Dedifferentiated amniotic fluid mesenchymal stem cell (primary cell): ENCODE data around the gene CEP126.
A peak's percentile ranks its signal among the peaks of the same experiment; 100 is the strongest.

Source experiments
- DNase-seq: peaks from one replicate; pipeline ENCODE4 v3.0.0-alpha.2; 2016; ENCODE audit errors: extremely low spot score

The CEP126 gene

DNA sequence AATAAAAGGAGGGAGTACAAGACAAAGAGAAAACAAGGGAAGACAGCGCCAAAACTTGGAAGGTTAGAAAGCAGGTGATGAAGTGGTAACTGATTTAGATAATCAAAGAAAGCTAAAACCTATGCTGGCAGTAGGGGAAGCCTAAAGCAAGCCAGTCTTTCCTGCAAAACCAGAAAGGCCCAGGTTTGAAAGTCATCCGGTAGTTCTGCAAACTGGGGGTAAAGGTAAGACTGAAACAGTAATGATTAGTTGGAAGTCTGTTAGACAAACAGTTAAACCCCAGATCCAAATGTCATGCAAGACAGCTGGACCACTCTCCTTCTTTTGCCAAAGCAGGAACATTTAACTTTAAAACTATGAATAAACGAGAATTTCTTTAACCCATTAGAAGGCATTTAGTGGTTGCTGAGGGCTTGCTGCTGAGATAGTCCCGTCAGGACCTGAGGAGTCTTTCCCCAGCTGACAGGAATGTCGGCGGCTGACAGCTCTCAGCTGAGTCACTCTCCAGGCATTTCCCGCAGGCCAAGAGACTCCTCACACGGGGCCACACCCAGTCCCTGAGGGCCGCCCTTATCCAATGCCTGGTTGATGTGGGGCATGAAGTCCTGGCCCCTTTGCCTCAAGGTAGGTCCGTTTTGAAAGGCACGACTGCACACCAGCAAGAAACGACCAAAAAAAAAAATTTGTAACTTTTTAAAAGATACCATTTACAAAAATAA lies 96.1 kb downstream of the CEP126 start:
- DNase-seq, result peak; percentile 86

DNA sequence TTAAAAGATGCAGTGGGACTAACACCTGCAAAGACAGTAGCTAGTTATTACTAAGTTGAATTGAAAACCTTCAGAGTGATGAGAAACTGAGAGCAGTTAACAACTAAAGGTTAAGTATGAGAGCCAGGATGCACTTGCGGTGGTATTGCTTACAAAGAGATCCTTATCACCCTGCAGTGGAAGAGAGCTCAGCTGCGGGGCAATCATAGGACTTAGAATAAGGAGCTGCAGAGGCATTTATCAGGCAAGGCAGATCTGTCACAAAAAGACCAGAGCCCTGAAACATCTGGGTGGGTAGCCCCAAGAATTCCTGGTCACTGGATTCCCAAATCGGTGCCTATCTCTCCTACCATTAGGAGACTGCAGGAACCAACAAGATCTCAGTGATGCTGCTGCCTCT lies 98.1 kb downstream of the CEP126 start:
- DNase-seq, result no peak

DNA sequence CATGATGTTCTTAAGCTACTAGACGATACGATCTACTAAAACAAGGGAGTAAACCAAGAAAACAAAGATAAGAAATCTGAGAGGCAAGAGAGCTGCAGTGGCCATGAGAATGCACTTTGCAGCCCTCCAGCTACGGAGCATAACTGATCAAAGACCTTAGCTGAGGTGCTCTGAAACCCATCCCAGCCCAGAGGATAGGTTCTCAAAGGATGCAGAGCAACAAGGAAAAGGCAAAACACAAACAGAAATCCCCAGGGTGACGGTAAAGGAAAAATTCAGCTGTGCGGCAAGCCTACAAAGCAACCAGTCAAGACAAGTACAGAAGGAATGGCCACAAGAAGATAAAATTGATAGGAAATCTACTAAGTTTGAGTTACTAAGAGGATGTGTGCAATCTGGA lies 99.9 kb downstream of the CEP126 start:
- DNase-seq, result no peak

DNA sequence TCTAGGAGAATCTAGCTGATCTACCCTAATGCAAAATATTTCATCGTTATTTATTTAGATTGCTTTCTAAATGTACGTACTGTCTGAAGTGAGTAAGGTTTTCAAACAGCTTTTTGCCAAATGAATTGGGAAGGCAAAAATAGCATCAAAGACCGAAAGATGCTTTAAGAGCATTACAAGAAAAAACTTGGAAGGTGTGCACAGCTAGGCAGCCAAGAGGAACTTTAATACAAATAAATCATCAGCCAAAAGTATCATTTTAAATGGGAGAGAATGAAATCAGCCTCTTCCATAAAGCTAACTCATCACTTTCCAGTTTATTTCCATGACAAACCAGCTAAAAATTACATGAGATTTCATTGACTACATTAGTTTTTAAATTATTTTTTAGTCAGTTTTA lies 102.2 kb downstream of the CEP126 start:
- no peak for DNase-seq

GRCh38 chr11:102026217-102026616 lies 111.4 kb downstream of the CEP126 start:
- DNase-seq, result no peak

DNA sequence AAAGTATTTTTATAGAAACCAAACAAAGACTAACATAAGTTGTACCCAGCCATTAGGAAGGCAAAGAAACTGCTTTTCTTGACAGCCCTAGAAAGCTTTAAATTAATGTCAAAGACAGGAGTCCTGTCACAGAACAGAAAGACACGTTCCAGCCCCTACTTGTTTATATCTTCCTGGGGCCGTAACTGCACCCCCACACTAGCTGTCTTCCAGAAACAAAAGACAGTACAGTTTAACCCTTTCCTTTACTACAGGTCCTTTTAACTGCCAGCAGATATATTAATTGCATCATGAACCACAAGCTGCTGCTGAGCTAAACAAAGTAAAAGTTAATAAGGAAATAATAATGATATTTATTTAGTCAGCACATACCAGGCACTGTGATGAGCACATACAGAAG lies 112.1 kb downstream of the CEP126 start:
- no peak for DNase-seq

DNA sequence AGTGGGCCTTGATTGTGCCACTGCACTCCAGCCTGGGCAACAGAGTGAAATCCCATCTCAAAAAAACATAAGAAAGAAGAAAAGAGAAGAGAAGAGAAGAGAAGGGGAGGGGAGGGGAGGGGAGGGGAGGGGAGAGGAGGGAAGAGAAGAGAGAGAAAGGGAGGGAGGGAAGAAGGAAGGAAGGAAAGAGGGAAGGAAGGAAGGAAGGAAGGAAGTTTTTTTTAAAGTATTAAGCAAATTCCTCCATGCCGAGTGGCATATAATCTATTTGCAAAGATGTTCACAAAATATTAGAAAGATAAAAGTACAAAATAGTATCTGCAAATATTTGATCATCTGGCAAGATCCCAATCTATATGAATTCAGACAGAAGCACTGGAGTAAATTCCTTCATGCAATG lies 121.9 kb downstream of the CEP126 start:
- no peak for DNase-seq

GRCh38 chr11:102046841-102047240 lies 132.0 kb downstream of the CEP126 start:
- peak; percentile 31 for DNase-seq

DNA sequence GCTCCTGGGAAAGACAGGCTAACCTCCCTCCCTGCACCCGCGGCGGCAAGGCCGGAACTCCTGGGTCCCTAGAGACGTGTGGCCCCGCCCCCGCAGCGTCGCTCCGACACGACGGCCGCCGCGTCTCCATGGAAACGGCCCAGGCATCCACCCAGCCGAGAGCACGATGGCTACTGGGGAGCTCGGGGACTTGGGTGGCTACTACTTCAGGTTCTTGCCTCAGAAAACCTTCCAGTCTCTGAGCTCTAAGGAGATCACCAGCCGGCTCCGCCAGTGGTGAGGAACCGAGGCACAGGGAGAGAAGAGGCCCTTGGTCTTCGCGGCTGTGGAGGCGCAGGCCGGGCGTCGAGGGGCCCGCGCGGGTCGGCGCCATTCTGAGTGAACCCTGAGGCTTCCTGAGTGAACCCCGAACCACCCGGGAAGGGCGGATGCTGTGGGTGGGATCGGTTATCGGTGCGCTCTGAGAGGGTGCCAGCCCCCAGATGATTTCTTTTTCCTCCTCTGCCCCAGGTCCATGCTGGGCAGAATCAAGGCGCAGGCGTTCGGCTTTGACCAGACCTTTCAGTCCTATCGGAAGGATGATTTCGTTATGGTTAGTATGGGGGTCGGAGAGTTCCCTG lies 132.6 kb downstream of the CEP126 start, which contains the start of gene CFAP300:
Gene CFAP300 (plus strand): TSS at position 133 of the 620 bp plus-strand sequence. CDS start 34 bp downstream, at position 167.
- peak; percentile 72 for DNase-seq
